ENCODE measurements around the gene KCNH2. TPM values are rescaled to one million over a fixed set of nuclear protein-coding genes. Genes with fewer than 3 reads are reported as not detected.

Gene KCNH2
- total and polyA plus RNA-seq, 2 of the 8 experiments (the other 6 are each of a cell fraction or from before 2014, with no cell fraction given) = 8.0 to 15.0 TPM

DNA sequence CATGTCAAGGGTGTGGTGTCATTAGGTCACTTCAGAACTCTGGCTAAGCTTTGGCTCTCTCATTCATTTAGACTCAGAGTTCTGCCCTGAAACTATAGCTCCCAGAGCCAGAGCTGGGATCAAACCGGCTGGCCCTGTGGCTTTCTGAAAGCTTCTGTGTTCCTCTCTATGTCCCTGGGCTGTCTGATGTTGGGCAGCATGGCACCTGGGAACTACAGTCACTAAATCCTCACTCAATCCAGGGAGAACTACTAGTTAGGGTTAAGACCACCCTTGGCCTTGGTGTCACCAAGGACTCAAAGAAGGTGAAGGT, 32.9 kb upstream of the KCNH2 start:
- DNase-seq (ENCODE audit: low read depth in 1 of 2, low spot score in 2 of 2) (no peak), FAIRE-seq (no peak)
- H3K79me2 ChIP-seq (ENCODE audit: control insufficient read depth in 1 of 2, insufficient read depth in 2 of 2, low read length in 2 of 2) = no peaks in the 10 kb centered on the region
- peak overlapping the region; percentile 70; the same call in 1 of the 2 replicates for H2AK5ac ChIP-seq (ENCODE audit: low read depth, low read length)
- H3K4ac ChIP-seq (replicated peaks; ENCODE audit: insufficient read length, low read depth, low read length) = peak overlapping the region; percentile 28
- H3K23me2 ChIP-seq (ENCODE audit: low read depth, low read length) = no peaks in the 10 kb centered on the region; the same call in 1 of the 2 replicates
- H3K4me2 ChIP-seq (ENCODE audit: insufficient read depth in 1 of 2, low read depth in 2 of 2, low read length in 2 of 2) = peak overlapping the region in 1 of 2 experiments; percentile 69; a peak in 2 of 4 replicates
- H3K9ac ChIP-seq (replicated peaks in 1 of 4; ENCODE audit: extremely low read depth in 1 of 4, low read depth in 3 of 4, low read length in 3 of 4) = no peak overlapping the region; a peak in 1 of 7 replicates
- H2BK12ac ChIP-seq (ENCODE audit: low read depth, low read length) = peak overlapping the region; percentile 93; the same call in 1 of the 2 replicates
- no peaks in the 10 kb centered on the region for H3K36me3 ChIP-seq (ENCODE audit: control insufficient read depth in 2 of 4, insufficient read depth in 4 of 4, low read length in 3 of 4)
- CTCF ChIA-PET (ENCODE audit: partially characterized antibody) = interaction anchor here (0.7 to 11.5 kb wide), 26 partner anchors 10 to 622 kb away, joined by 3 to 142 read pairs (median 8); partner anchors contain the start of genes ABCB8, ATG9B, CDK5 and NOS3
- no peak overlapping the region for H3K23ac ChIP-seq (ENCODE audit: insufficient read length)
- H3K9me3 ChIP-seq (ENCODE audit: insufficient read depth in 2 of 2, low read depth in 1 of 2, low read length in 1 of 2) = no peaks in the 10 kb centered on the region
- H3K79me1 ChIP-seq (ENCODE audit: low read depth, low read length) = no peaks in the 10 kb centered on the region; the same call in 1 of the 2 replicates
- peaks cover 0 to 3% (median 2%) of the 10 kb centered on the region in 4 experiments; a peak in 3 of 7 replicates for H3K27me3 ChIP-seq (replicated peaks in 1 of 4; ENCODE audit: control insufficient read depth in 3 of 4, extremely low read depth in 1 of 4, insufficient read depth in 3 of 4, low read length in 3 of 4)
- no peaks in the 10 kb centered on the region for H4K20me1 ChIP-seq (replicated peaks in 1 of 2; ENCODE audit: control insufficient read depth in 1 of 2, insufficient read depth in 2 of 2, low read length in 2 of 2)
- H3K4me1 ChIP-seq (replicated peaks in 1 of 4; ENCODE audit: control insufficient read depth in 3 of 4, insufficient read depth in 4 of 4, low read length in 3 of 4) = peaks cover 0 to 31% (median 24%) of the 10 kb centered on the region in 4 experiments; a peak in 6 of 7 replicates
- no peak overlapping the region for H4K5ac ChIP-seq (ENCODE audit: insufficient read length, low read depth, low read length)
- 71% methylated on average over 1 of the region's 1 CpG; no CpG with 5 or more reads in 1 of the 2 experiments for WGBS, 2 experiments (ENCODE audit: extremely low coverage in 1 of 2, insufficient coverage in 1 of 2, insufficient read length in 1 of 2, insufficient replicate concordance in 2 of 2, low coverage in 1 of 2, low lambda C conversion rate in 2 of 2, missing lambda C conversion rate in 1 of 2)
- H4K8ac ChIP-seq (ENCODE audit: extremely low read depth, insufficient read depth, low read length) = no peak overlapping the region
- no peak overlapping the region for H2AFZ ChIP-seq (ENCODE audit: low read length)
- H2BK20ac ChIP-seq (ENCODE audit: low read length) = no peak overlapping the region
- H3K56ac ChIP-seq (replicated peaks; ENCODE audit: insufficient read length, low read depth, low read length) = no peak overlapping the region
- H2BK120ac ChIP-seq (replicated peaks; ENCODE audit: low read depth, low read length) = peak overlapping the region; percentile 33
- no peak overlapping the region for H3K27ac ChIP-seq (ENCODE audit: low read depth, low read length)
- H4K91ac ChIP-seq (replicated peaks; ENCODE audit: insufficient read length, low read length) = peak overlapping the region; percentile 37
- H3K18ac ChIP-seq (ENCODE audit: extremely low read depth, low read length) = 0 out of 2 replicates have a peak overlapping the region, but pooled peaks have one; percentile 88
- peak overlapping the region in 1 of 4 experiments; percentile 33; a peak in 3 of 8 replicates for H3K4me3 ChIP-seq (ENCODE audit: extremely low read depth in 1 of 4, insufficient read depth in 2 of 4, low read depth in 3 of 4, low read length in 4 of 4)
- POLR2A ChIA-PET (ENCODE audit: partially characterized antibody) = interaction anchor here (1.7 to 2.5 kb wide), 2 partner anchors 16 to 18 kb away, joined by 5 to 9 read pairs; no protein-coding TSS in a partner anchor
- H3K14ac ChIP-seq (ENCODE audit: insufficient read length) = no peak overlapping the region
- H2BK15ac ChIP-seq (ENCODE audit: low read length) = no peak overlapping the region
- H2BK5ac ChIP-seq (ENCODE audit: low read depth, low read length) = peak overlapping the region; percentile 54; the same call in 1 of the 2 replicates
- TF ChIP-seq PHF8 (conservative IDR thresholded peaks at IDR 0.05; ENCODE audit: low read depth, low read length) (no peak), YY1 (IDR thresholded peaks at IDR 0.05; ENCODE audit: low read depth, low read length) (no peak)
- TF ChIP-seq, protein P1, sequence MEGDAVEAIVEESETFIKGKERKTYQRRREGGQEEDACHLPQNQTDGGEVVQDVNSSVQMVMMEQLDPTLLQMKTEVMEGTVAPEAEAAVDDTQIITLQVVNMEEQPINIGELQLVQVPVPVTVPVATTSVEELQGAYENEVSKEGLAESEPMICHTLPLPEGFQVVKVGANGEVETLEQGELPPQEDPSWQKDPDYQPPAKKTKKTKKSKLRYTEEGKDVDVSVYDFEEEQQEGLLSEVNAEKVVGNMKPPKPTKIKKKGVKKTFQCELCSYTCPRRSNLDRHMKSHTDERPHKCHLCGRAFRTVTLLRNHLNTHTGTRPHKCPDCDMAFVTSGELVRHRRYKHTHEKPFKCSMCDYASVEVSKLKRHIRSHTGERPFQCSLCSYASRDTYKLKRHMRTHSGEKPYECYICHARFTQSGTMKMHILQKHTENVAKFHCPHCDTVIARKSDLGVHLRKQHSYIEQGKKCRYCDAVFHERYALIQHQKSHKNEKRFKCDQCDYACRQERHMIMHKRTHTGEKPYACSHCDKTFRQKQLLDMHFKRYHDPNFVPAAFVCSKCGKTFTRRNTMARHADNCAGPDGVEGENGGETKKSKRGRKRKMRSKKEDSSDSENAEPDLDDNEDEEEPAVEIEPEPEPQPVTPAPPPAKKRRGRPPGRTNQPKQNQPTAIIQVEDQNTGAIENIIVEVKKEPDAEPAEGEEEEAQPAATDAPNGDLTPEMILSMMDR (IDR thresholded peaks at IDR 0.05; ENCODE audit: control extremely low read depth in 1 of 3, insufficient read depth in 1 of 3, low read depth in 1 of 3, low read length in 3 of 3) = no peak

Data from H1 (cell line).